ENCODE results near the gene GULP1. TPM values are rescaled to one million over a fixed set of nuclear protein-coding genes. Genes with fewer than 3 reads are reported as not detected.

Gene GULP1
- total RNA-seq, 1 donor from 2014 or later: not detected

- TF ChIP-seq, protein P1, sequence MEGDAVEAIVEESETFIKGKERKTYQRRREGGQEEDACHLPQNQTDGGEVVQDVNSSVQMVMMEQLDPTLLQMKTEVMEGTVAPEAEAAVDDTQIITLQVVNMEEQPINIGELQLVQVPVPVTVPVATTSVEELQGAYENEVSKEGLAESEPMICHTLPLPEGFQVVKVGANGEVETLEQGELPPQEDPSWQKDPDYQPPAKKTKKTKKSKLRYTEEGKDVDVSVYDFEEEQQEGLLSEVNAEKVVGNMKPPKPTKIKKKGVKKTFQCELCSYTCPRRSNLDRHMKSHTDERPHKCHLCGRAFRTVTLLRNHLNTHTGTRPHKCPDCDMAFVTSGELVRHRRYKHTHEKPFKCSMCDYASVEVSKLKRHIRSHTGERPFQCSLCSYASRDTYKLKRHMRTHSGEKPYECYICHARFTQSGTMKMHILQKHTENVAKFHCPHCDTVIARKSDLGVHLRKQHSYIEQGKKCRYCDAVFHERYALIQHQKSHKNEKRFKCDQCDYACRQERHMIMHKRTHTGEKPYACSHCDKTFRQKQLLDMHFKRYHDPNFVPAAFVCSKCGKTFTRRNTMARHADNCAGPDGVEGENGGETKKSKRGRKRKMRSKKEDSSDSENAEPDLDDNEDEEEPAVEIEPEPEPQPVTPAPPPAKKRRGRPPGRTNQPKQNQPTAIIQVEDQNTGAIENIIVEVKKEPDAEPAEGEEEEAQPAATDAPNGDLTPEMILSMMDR (IDR thresholded peaks at IDR 0.05): no peak
- DNase-seq: no peak
- Mint-ChIP-seq H3K36me3 (ENCODE audit: low read depth) (no peaks in the 10 kb centered on the region), H3K4me1 (no peaks in the 10 kb centered on the region), H3K9me3 (no peaks in the 10 kb centered on the region), H3K4me3 (no peak overlapping the region), H3K27ac (no peak overlapping the region), H3K27me3 (no peaks in the 10 kb centered on the region)
- CTCF ChIA-PET: no interaction called here
- intact Hi-C loops (cut with micrococcal nuclease): no loop called here
- POLR2A ChIA-PET: no interaction called here
- ATAC-seq (ENCODE audit: low read depth): no peak
Measured at GRCh38 chr2:188588235-188588634, 296.6 kb downstream of the GULP1 start.

DNA sequence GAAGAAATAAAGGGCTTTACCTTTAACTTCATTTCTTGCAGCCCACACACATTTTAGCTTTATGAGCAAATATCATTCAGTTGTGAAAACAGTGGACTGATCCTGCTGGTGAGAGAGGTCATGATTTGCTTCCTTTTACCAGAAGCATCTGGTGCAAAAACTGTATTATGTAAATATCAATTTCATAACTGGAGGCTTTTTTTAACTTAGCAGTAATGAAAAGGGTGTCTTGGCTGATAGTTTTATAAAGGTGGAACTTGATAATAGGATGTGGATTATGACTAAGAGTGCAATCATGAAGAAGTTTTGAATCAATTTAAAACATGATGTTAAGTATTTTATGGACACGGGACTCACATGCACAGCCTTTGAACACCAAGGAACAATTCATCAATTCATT, 304.4 kb downstream of the GULP1 start:
- DNase-seq (no peak), ATAC-seq (ENCODE audit: low read depth) (no peak)
- intact Hi-C loops (cut with micrococcal nuclease): no loop called here
- H3K36me3 Mint-ChIP-seq (ENCODE audit: low read depth): no peaks in the 10 kb centered on the region
- no peaks in the 10 kb centered on the region for H3K4me1 Mint-ChIP-seq
- no peaks in the 10 kb centered on the region for H3K9me3 Mint-ChIP-seq
- no peak overlapping the region for H3K4me3 Mint-ChIP-seq
- POLR2A ChIA-PET: no interaction called here
- TF ChIP-seq, protein P1 (IDR thresholded peaks at IDR 0.05): no peak
- H3K27ac Mint-ChIP-seq: no peak overlapping the region
- no peaks in the 10 kb centered on the region for H3K27me3 Mint-ChIP-seq
- CTCF ChIA-PET: no interaction called here

DNA sequence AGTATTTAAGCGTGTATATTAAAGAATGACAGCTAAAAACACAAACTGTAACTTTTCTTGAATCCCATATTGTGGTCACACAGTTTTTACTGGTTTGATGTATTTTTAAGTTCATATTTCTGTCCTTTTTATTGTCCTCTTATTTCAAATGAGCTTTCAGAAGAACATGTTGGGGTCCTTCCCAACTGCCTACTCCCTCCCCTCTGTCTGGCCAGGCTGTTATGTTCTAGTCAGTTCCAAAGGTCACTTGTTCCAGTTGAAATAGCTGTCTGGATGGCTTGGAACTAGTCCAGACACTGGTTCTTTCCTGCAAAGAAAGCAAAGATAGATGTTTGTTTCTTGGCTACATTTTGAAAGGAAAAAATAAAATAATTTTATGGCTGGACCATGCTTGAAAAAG, 306.9 kb downstream of the GULP1 start:
- H3K9me3 Mint-ChIP-seq: no peaks in the 10 kb centered on the region
- intact Hi-C loops (cut with micrococcal nuclease): no loop called here
- POLR2A ChIA-PET: no interaction called here
- TF ChIP-seq, protein P1 (IDR thresholded peaks at IDR 0.05): no peak
- DNase-seq (no peak), ATAC-seq (ENCODE audit: low read depth) (no peak)
- CTCF ChIA-PET: no interaction called here
- no peak overlapping the region for H3K27ac Mint-ChIP-seq
- H3K27me3 Mint-ChIP-seq: no peaks in the 10 kb centered on the region
- no peaks in the 10 kb centered on the region for H3K36me3 Mint-ChIP-seq (ENCODE audit: low read depth)
- H3K4me1 Mint-ChIP-seq: no peaks in the 10 kb centered on the region
- H3K4me3 Mint-ChIP-seq: no peak overlapping the region

GRCh38 chr2:188599140-188599539, 307.5 kb downstream of the GULP1 start:
- intact Hi-C loops (cut with micrococcal nuclease): no loop called here
- Mint-ChIP-seq H3K27ac (no peak overlapping the region), H3K27me3 (no peaks in the 10 kb centered on the region), H3K4me1 (no peaks in the 10 kb centered on the region), H3K9me3 (no peaks in the 10 kb centered on the region), H3K36me3 (ENCODE audit: low read depth) (no peaks in the 10 kb centered on the region), H3K4me3 (no peak overlapping the region)
- TF ChIP-seq, protein P1 (IDR thresholded peaks at IDR 0.05): no peak
- ATAC-seq (ENCODE audit: low read depth): no peak
- ChIA-PET POLR2A (no interaction called here), CTCF (no interaction called here)
- no peak for DNase-seq

- TF ChIP-seq, protein P1 (IDR thresholded peaks at IDR 0.05): no peak
- DNase-seq (no peak), ATAC-seq (ENCODE audit: low read depth) (no peak)
- Mint-ChIP-seq H3K4me1 (no peaks in the 10 kb centered on the region), H3K27me3 (no peaks in the 10 kb centered on the region), H3K27ac (no peak overlapping the region), H3K36me3 (ENCODE audit: low read depth) (no peaks in the 10 kb centered on the region), H3K4me3 (no peak overlapping the region), H3K9me3 (no peaks in the 10 kb centered on the region)
- CTCF ChIA-PET: no interaction called here
- intact Hi-C loops (cut with micrococcal nuclease): no loop called here
- POLR2A ChIA-PET: no interaction called here
Measured at GRCh38 chr2:188600536-188601210, 309.0 kb downstream of the GULP1 start.
